ENCODE measurements around the gene CCNT1.

- TF ChIP-seq CTCF (IDR thresholded peaks at IDR 0.05): no peak
- no peak for TF ChIP-seq POLR2A (IDR thresholded peaks at IDR 0.05)
- no peak for TF ChIP-seq POLR2AphosphoS5 (IDR thresholded peaks at IDR 0.05)
Observed at GRCh38 chr12:48695859-48696258, 20.6 kb downstream of the CCNT1 start.
